NCI-H1694 (cell line): ENCODE data around the gene TSC2.
"Not testable (repeated sequence)": the region's sequence is repeated elsewhere in the genome, so short reads cannot be mapped to it uniquely, and the experiment has no call there.

Source experiments
- DNase-seq: peaks from one replicate; lab custom pipeline; 2025; lab: John Stamatoyannopoulos, UW

The TSC2 gene

DNA sequence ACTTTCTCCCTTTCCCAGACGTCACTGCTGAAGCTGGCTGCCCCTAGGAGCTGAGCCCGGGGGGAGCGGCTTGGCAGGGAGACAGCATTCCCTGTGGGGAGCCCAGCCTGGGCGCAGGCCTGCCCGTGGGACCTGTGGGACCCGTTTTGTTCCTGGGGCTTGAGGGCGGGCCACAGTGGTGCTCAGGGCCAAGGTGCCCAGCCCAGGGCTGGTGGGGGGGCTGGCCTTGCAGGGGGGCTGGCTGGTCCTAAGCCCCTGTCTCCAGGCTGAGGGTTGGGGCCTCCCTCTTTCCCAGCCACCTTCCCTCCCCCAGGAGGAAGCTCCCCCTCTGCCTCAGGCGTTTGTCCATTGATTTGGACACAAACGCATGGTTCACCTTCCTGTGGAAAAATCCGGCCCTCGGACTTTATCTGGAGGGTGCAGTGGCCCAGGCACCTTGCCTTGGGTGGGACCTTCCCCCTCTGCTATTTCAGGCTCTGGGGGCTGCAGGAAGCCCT lies 16.7 kb upstream of the TSC2 start:
- DNase-seq: no peak

DNA sequence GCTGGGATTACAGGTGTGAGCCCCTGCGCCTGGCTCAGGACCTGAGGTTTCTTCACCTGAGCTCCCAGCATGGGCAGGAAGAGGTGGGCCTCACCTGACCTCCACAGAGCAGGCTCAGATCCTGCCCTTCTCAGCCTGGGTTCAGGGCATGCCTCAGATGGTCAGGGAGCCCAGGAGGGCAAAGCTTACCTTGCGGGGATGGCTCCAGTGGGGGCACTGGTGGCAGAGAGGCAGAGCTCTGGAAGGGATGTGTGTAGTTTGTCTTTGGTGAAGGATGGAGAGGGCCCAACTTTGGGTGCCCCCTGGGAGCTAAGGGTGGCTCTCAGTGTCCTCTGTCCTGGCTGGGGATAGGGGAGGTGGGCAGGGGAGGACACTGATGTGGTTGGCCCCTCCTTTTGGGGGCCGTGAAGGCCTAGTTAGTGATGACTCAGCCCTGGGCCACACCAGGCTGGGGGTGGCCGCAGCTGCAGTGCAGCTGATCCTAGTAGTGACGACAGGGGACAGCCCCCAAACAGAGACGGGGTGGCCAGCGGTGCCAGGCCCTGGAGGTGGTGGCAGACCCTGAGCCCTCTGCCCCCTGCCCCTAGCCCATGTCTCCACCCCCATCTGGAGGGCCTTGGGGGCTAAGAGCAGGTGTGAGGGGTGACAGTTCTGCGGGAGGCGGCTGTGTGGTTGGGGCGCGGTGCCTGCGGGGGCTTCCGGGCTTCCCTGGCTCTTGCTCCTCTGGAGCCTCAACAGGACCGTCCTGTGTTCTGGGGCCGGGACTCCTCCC lies 15.3 kb upstream of the TSC2 start:
- DNase-seq: no peak

DNA sequence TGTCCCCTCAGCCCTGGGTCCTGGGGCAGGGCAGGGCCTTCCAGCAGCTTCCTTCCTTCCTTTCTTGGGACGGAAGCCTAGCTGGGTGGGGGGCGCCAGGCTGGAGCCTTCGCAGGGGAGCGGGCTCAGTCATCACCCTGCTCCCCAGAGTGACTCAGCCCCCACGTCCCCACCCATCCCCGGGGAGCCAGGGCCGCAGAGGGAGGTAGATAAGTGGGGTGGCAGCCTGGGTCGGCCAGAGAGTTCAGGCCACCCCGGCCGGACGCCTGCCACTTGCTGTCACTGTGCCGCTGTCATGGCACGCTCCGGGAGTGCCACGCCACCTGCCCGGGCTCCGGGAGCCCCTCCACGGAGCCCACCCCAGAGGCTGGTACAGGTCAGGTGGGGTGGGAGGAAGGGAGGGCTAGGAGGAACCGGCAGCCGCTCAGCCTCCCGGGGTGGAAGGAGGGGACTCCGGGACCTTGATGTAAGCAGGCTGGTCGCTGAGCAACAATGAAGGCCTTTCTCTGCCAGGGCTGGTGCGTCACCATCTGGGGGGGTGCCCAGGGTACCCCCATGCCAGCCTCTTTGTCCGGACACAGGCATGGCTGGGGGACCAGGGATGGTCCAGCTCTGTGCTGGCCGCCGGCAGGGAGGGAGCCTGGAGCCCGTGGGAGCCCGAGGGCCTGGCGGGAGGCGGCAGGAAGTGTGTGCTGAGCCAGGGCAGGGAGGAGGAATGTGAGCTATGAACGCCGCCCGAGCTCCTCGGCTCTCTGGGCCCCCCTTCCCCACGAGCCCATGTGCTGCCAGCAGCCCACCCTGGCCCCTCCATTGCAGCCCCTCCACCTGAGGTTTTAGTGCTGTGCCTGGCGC lies 14.5 kb upstream of the TSC2 start:
- DNase-seq: no peak

GRCh38 chr16:2033909-2034695 lies 13.7 kb upstream of the TSC2 start:
- not testable (repeated sequence) for DNase-seq

GRCh38 chr16:2034696-2035430 lies 12.9 kb upstream of the TSC2 start:
- DNase-seq: no peak

- no peak for DNase-seq
Measured at GRCh38 chr16:2035431-2036199, 12.2 kb upstream of the TSC2 start.

DNA sequence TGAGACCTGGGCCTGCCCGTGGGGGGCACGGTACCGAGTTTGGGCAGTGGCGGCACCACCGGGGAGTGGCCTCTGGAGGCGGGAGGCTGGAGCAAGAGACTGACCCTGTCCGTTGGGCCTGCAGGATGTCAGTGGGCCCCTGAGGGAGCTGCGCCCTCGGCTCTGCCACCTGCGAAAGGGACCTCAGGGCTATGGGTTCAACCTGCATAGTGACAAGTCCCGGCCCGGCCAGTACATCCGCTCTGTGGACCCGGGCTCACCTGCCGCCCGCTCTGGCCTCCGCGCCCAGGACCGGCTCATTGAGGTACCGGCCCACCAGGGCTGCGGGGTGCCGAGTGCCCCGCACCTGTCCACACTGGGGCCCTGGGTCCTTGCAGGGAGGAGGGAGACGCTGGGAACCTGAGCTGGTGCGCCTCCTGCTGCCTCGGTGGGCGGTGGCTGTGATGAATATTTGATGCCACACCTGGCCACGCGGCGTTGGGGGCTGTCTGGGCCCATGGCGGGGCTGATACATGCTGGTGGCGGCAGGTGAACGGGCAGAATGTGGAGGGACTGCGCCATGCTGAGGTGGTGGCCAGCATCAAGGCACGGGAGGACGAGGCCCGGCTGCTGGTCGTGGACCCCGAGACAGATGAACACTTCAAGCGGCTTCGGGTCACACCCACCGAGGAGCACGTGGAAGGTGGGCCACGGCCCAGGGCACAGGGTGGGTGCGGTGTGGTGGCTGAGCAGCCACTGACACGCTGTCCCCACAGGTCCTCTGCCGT lies 11.4 kb upstream of the TSC2 start:
- no peak for DNase-seq

- no peak for DNase-seq
Measured at GRCh38 chr16:2037115-2037514, 10.7 kb upstream of the TSC2 start.

GRCh38 chr16:2037647-2038381 lies 10.0 kb upstream of the TSC2 start:
- DNase-seq: no peak

DNA sequence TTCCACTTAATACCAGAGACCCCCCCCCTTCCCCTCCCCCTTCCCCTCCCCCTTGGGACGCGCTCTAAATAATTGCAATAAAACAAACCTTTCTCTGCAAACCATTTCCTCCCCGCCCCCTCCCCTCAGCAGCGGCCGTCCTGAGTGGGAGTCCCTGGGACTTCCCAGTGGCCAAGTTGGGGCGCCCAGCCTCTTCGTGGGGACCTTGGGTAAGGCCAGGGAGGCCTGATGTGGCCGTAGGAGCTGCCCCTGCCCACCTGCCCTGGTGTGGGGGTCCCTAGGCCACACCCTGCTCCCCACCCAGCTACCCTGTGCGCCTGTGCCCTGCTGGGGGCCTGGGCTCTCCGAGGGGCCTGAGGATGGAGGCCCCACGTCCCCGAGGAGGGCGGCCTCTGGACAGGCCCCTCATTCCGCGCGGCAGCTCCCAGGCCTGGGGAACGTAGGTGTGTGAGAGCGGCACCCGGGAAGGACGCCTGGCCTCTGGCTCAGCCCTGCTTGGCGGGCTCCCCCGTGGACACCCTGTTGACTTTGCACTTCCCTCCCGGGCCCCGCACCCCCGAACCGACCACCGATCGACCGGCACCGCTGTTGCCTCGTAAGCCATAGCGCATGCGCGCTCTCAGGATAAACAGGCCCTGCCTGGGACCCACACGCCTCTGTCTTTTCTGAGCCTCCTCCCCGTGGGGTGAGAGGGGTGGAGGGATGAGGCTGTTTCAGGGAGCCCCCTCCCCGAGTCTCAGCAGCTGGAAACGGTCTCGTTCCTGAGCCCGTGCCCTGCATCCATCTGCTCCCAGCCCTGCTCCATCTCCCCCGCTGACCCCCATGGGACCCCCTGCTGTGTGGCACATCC lies 9.2 kb upstream of the TSC2 start:
- no peak for DNase-seq

- DNase-seq: no peak
Measured at GRCh38 chr16:2039274-2040031, 8.3 kb upstream of the TSC2 start.

DNA sequence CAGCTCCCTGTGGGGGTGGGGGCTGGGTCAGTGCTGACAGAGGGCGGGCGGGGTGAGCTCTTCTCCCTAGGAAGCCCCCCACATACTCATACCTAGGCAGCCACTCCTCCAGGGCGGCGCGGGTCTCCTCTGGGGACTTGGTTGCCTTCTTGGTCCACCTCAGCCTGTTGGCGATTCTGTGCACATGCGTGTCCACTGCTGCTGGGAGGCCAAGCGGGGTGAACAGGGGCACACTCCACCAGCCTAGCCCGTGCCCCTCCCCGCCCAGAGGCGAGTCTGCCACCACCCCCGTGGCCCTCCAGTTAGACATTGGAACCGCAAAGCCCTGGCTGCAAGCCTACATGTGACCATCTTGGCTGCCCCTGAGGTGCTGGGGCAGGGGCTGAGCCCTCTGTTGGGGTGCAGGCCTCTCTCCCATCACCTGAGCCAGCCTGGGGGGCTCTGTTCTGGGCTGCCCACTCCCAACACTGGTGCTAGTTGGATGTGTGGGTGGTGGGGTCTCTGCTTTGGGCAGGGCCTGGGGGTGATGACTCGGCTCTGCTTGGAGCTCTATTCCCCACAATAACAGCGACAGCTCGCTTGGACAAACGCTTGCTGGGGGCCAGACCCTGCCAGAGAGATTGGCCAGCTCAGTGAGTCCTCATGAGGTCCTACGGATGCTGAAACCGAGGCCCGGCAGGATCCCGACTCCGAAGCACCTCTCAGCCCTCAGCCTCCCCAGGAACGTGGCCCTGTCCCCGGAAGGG lies 7.6 kb upstream of the TSC2 start:
- no peak for DNase-seq

DNA sequence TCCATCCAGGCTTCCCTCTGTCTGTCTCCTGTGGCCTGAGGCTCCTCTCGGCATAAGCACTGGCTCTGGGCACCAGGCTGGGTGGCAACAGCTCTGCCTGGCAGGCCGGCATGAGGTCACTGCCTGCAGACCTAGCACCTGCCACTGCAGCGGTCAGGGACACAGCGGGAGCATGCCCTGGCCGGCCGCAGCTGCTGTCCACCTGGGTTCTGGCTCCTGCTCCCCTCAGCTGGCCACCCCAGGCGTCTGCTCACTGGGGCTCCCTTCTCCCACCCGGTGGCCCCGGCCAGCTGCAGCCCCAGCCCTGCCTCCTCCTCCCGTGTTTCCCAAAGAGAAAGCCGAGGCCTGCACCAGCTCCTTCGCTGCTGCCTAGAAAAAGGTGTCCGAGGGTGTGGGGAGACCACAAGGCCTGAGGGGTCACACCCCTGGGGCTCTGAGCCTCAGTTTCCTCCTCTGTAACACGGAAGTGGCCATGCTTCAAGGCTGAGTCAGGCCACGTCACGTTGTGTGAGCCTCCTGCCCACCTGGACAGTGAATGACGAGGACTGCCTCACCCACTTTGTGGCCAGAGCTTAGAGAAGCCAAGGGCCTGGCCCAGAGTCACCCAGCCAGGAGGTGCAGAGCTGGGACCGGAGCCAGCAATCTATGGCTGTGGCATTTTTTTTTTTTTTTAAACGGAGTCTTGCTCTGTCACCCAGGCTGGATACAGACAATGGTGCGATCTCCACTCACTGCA lies 6.8 kb upstream of the TSC2 start:
- DNase-seq: no peak

DNA sequence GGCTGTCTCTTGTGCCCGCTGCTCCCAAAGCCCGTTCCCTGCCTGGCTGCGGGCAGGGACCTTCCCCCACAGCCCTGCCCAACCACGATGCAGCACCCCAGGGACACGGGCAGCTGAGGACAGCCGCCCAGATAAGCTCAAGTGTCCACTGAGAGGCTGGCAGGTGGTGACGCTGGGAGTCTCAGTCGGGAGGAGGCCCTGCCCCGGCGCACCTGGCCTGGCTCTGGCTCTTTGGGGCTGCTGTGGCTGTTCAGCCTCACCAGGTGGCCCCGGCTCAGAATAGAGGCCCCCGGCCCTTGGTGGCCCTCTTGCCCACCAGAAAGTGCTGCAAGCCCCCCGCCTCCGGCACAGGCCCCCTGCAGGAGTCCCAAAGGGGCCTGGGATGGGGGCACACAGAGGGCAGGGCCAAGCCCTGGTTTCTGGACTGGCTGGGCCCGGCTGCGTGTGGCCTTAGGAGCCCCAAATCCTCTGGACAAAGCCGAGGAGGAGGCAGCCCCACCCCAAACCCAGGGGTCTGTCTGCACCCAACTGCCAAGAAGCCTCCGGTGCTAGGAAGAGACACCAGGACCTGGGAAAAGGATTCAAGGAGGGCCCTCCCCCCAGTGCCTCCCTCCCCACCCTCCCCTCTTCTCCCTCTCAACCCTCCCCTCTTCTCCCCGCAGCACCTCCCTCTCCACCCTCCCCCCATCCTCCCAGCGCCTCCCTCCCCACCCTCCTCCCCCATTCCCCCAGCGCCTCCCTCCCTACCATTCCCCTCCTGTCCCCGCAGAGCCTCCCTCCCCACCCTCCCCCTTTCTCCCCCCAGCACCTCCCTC lies 5.4 kb upstream of the TSC2 start:
- no peak for DNase-seq

- no peak for DNase-seq
Measured at GRCh38 chr16:2042986-2043666, 4.7 kb upstream of the TSC2 start.
